H1 (cell line): ENCODE results near the gene DCK. TPM values are rescaled to one million over a fixed set of nuclear protein-coding genes. Genes with fewer than 3 reads are reported as not detected.

Experiments
- ATF2 ChIP-seq: IDR thresholded peaks from 2 replicates; pipeline ENCODE4 v1.6.1; 2012; ENCODE audit warnings: low read length, inconsistent platforms
- CEBPB ChIP-seq: IDR thresholded peaks from 2 replicates; pipeline ENCODE4 v1.6.1; 2012; ENCODE audit warnings: low read depth, low read length
- CHD7 ChIP-seq: fragments of 300-600 bp; sonication (generic); IDR thresholded peaks from 2 replicates; pipeline ENCODE4 v1.7.1; 2012; ENCODE audit warnings: low read length, moderate library complexity, mild to moderate bottlenecking, inconsistent platforms; ENCODE audit not compliant: insufficient replicate concordance
- HDAC2 ChIP-seq, 2 experiments: fragments of 300-600 bp in 1 of 2; sonication (generic) in 1 of 2; IDR thresholded peaks; 2 replicates each; pipeline ENCODE4 v1.6.1; 2011 to 2012; ENCODE audit warnings: low read depth in 2 of 2, low read length in 2 of 2, mild to moderate bottlenecking in 2 of 2, moderate library complexity in 2 of 2, borderline replicate concordance in 1 of 2, inconsistent platforms in 1 of 2
- KDM4A ChIP-seq: IDR thresholded peaks from one replicate; pipeline ENCODE4 v1.7.1; 2012; ENCODE audit warnings: low read depth, mild to moderate bottlenecking, moderate library complexity, low read length, inconsistent platforms; ENCODE audit not compliant: severe bottlenecking
- MAFK ChIP-seq: IDR thresholded peaks from 2 replicates; pipeline ENCODE4 v1.6.1; 2012; ENCODE audit warnings: low read depth, mild to moderate bottlenecking, improper control_type of control experiment, low read length
- TAF1 ChIP-seq: IDR thresholded peaks from 2 replicates; pipeline ENCODE4 v1.6.1; 2011; ENCODE audit warnings: mild to moderate bottlenecking, low read depth, low read length
- polyA plus RNA-seq, 7 experiments: library from polyadenylated mRNA; depleted of rRNA in 3 of 7; stranded (reverse) in 5 of 7; unstranded in 2 of 7; fragments of >200 nt in 5 of 7; fragments of 200-250 nt in 2 of 7; gene quantifications; 1 replicate in 5 of 7; 2 replicates in 1 of 7; 4 replicates in 1 of 7; pipeline versions ENCODE4 v1.2.1 to v1.2.3, GENCODE V29; 2011 to 2013; ENCODE audit warnings: missing spikeins in 2 of 7, mixed read lengths in 2 of 7
- total RNA-seq: library from RNA; stranded (reverse); fragmentation: NEBNext Ultra II Directional; extraction: Animal tissue kit (Norgen Biotek cat#: 25700); gene quantifications from 2 replicates; pipeline ENCODE4 v1.2.1, GENCODE V29; 2021

The DCK gene
- total and polyA plus RNA-seq, 2 of the 8 experiments (the other 6 are each of a cell fraction or from before 2014, with no cell fraction given) = 4.8 to 18.1 TPM

GRCh38 chr4:71074452-71075299, 81.2 kb downstream of the DCK start (continued):
- TF ChIP-seq CHD7 = no peak
- no peak for TF ChIP-seq KDM4A
- TF ChIP-seq HDAC2 (IDR thresholded peaks at IDR 0.05; ENCODE audit: borderline replicate concordance in 1 of 2, low read depth in 2 of 2, low read length in 2 of 2) = no peak
- TF ChIP-seq MAFK = no peak
- TF ChIP-seq ATF2 = no peak
- TF ChIP-seq TAF1 = no peak
- TF ChIP-seq CEBPB = no peak
